WTC11 (cell line): ENCODE measurements around the gene APOD.

Source experiments
- CREB1 ChIP-seq: sonication (generic); formaldehyde crosslinking; IDR thresholded peaks from 2 replicates; pipeline ENCODE4 v1.8.0; 2023; ENCODE audit warnings: mild to moderate bottlenecking, missing genetic modification reagents
- ELF4 ChIP-seq: sonication (generic); formaldehyde crosslinking; IDR thresholded peaks from 2 replicates; pipeline ENCODE4 v1.8.1; 2022; ENCODE audit warnings: low read depth, mild to moderate bottlenecking, moderate library complexity, missing genetic modification reagents

DNA sequence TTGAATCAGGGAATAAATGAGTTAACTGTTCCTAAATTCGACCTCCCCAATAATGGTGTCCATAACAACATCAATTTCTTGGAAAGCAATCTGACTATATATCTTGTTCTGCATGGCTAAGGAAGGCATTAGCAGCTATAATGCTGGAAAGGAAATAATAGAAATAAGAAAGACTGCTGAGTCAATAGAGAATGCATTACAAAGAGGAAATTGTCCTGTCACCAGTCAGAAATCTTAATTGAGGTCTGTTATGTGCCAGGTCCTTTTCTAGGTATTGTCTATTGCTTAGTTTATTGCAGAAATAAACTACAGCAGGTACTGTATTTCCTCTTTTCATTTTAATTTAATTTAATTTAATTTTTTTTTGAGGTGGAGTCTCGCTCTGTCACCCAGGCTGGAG, 34.8 kb downstream of the APOD start:
- TF ChIP-seq CREB1 (no peak), ELF4 (CRISPR knock-in tag) (no peak)
